Measurements from ENCODE around the gene PINLYP. TPM values are rescaled to one million over a fixed set of nuclear protein-coding genes. Genes with fewer than 3 reads are reported as not detected.

The PINLYP gene
- polyA plus RNA-seq, 1 of the 3 experiments (the other 2 are of a cell fraction), result 5.5 TPM

- no peak overlapping the region for H2AFZ ChIP-seq (ENCODE audit: low read depth)
- H3K9ac ChIP-seq, result no peak overlapping the region
- H4K20me1 ChIP-seq (ENCODE audit: insufficient read depth), result no peaks in the 10 kb centered on the region
- CTCF ChIA-PET, result interaction anchor here (0.6 to 1.1 kb wide), 2 partner anchors 12 to 135 kb away, joined by 3 to 10 read pairs; no protein-coding TSS in a partner anchor
- no peak overlapping the region for H3K4me2 ChIP-seq
- no peak for DNase-seq
- H3K27me3 ChIP-seq (ENCODE audit: insufficient read depth), result no peaks in the 10 kb centered on the region
- H3K4me1 ChIP-seq (ENCODE audit: control insufficient read depth in 1 of 2, insufficient read depth in 2 of 2, low read depth in 1 of 2, low read length in 1 of 2), result peaks cover 0 to 20% of the 10 kb centered on the region in 2 experiments; a peak in 1 of 4 replicates
- peaks cover 3% of the 10 kb centered on the region for H3F3A ChIP-seq (replicated peaks; ENCODE audit: insufficient read depth)
- no peaks in the 10 kb centered on the region for H3K9me2 ChIP-seq
- peaks cover 0 to 7% of the 10 kb centered on the region in 2 experiments for H3K36me3 ChIP-seq (replicated peaks in 1 of 2; ENCODE audit: control insufficient read depth in 1 of 2, insufficient read depth in 2 of 2, low read length in 1 of 2)
- TF ChIP-seq NFIC (IDR thresholded peaks at IDR 0.05; ENCODE audit: borderline replicate concordance) (no peak), RAD21 (IDR thresholded peaks at IDR 0.05; ENCODE audit: low read length) (no peak)
- TF ChIP-seq, protein P1, sequence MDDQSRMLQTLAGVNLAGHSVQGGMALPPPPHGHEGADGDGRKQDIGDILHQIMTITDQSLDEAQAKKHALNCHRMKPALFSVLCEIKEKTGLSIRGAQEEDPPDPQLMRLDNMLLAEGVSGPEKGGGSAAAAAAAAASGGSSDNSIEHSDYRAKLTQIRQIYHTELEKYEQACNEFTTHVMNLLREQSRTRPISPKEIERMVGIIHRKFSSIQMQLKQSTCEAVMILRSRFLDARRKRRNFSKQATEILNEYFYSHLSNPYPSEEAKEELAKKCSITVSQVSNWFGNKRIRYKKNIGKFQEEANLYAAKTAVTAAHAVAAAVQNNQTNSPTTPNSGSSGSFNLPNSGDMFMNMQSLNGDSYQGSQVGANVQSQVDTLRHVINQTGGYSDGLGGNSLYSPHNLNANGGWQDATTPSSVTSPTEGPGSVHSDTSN (IDR thresholded peaks at IDR 0.05), result no peak
- TF ChIP-seq, protein P2, sequence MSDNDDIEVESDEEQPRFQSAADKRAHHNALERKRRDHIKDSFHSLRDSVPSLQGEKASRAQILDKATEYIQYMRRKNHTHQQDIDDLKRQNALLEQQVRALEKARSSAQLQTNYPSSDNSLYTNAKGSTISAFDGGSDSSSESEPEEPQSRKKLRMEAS (IDR thresholded peaks at IDR 0.05; ENCODE audit: low read depth), result no peak
- TF ChIP-seq, protein P3, sequence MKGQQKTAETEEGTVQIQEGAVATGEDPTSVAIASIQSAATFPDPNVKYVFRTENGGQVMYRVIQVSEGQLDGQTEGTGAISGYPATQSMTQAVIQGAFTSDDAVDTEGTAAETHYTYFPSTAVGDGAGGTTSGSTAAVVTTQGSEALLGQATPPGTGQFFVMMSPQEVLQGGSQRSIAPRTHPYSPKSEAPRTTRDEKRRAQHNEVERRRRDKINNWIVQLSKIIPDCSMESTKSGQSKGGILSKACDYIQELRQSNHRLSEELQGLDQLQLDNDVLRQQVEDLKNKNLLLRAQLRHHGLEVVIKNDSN (IDR thresholded peaks at IDR 0.05; ENCODE audit: borderline replicate concordance, low read depth), result no peak
- no peak overlapping the region for H3K27ac ChIP-seq (ENCODE audit: low read depth in 2 of 2, low read length in 1 of 2)
- POLR2A ChIA-PET, result no interaction called here
- no peak overlapping the region for H3K4me3 ChIP-seq (ENCODE audit: low read depth in 2 of 2, low read length in 1 of 2)
- H3K79me2 ChIP-seq (ENCODE audit: insufficient read depth), result 0 out of 2 replicates have a peak, but pooled peaks cover 6% of the 10 kb centered on the region
- WGBS (ENCODE audit: low lambda C conversion rate), result 81% methylated on average over 2 of the region's 2 CpGs
- H3K9me3 ChIP-seq, result no peaks in the 10 kb centered on the region
Measured at GRCh38 chr19:43582495-43582894, 6.9 kb downstream of the PINLYP start.

DNA sequence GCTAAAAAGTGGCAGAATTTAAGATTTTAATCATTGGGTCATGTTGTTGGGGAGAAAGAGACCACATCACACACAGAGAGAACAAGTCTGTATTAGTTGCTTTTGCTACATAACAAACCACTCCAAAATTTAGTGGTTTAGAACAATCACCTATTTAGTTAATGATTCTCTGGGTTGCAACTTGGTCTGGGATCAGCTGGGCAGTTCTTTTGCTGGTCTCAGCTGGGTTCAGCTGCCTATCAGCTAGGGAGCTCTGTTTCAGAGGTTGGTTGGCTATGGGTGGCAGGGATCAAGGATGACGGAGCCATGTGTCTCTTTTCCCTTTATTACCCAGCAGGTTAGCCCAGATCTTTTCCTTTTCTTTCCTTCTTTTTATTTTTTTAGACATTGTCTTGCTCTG is 8.9 kb downstream of the PINLYP start:
- 90% methylated on average over 1 of the region's 1 CpG for WGBS (ENCODE audit: low lambda C conversion rate)
- ChIA-PET POLR2A (interaction anchor here (1.4 kb wide), 1 partner anchor 11 kb away, joined by 4 read pairs; the partner anchor contains the start of gene IRGQ), CTCF (interaction anchor here (0.9 to 4.3 kb wide), 3 partner anchors 10 to 30 kb away, joined by 3 to 25 read pairs (median 5); partner anchors contain the start of gene XRCC1)
- H3K4me3 ChIP-seq (ENCODE audit: low read depth in 2 of 2, low read length in 1 of 2), result no peak overlapping the region
- peaks cover 10% of the 10 kb centered on the region; the same call in 1 of the 2 replicates for H3K79me2 ChIP-seq (ENCODE audit: insufficient read depth)
- TF ChIP-seq YY1 (IDR thresholded peaks at IDR 0.05; ENCODE audit: low read depth), result no peak
- no peak for TF ChIP-seq POLR2AphosphoS5 (IDR thresholded peaks at IDR 0.05; ENCODE audit: low read depth, low read length)
- TF ChIP-seq, protein P4, sequence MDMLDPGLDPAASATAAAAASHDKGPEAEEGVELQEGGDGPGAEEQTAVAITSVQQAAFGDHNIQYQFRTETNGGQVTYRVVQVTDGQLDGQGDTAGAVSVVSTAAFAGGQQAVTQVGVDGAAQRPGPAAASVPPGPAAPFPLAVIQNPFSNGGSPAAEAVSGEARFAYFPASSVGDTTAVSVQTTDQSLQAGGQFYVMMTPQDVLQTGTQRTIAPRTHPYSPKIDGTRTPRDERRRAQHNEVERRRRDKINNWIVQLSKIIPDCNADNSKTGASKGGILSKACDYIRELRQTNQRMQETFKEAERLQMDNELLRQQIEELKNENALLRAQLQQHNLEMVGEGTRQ (IDR thresholded peaks at IDR 0.05; ENCODE audit: borderline replicate concordance, low read depth, low read length), result no peak
- TF ChIP-seq EZH2phosphoT487 (IDR thresholded peaks at IDR 0.05; ENCODE audit: borderline replicate concordance, low read depth), result no peak
- TF ChIP-seq RAD21 (IDR thresholded peaks at IDR 0.05; ENCODE audit: low read length), result no peak
- no peak for TF ChIP-seq FOXM1 (IDR thresholded peaks at IDR 0.05; ENCODE audit: low read depth)
- TF ChIP-seq JUND (IDR thresholded peaks at IDR 0.05), result no peak
- TF ChIP-seq, protein P5, sequence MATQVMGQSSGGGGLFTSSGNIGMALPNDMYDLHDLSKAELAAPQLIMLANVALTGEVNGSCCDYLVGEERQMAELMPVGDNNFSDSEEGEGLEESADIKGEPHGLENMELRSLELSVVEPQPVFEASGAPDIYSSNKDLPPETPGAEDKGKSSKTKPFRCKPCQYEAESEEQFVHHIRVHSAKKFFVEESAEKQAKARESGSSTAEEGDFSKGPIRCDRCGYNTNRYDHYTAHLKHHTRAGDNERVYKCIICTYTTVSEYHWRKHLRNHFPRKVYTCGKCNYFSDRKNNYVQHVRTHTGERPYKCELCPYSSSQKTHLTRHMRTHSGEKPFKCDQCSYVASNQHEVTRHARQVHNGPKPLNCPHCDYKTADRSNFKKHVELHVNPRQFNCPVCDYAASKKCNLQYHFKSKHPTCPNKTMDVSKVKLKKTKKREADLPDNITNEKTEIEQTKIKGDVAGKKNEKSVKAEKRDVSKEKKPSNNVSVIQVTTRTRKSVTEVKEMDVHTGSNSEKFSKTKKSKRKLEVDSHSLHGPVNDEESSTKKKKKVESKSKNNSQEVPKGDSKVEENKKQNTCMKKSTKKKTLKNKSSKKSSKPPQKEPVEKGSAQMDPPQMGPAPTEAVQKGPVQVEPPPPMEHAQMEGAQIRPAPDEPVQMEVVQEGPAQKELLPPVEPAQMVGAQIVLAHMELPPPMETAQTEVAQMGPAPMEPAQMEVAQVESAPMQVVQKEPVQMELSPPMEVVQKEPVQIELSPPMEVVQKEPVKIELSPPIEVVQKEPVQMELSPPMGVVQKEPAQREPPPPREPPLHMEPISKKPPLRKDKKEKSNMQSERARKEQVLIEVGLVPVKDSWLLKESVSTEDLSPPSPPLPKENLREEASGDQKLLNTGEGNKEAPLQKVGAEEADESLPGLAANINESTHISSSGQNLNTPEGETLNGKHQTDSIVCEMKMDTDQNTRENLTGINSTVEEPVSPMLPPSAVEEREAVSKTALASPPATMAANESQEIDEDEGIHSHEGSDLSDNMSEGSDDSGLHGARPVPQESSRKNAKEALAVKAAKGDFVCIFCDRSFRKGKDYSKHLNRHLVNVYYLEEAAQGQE (IDR thresholded peaks at IDR 0.05; ENCODE audit: low read depth, low read length), result no peak
- TF ChIP-seq RCOR1 (IDR thresholded peaks at IDR 0.05; ENCODE audit: low read length), result no peak
- TF ChIP-seq FOSL2 (IDR thresholded peaks at IDR 0.05; ENCODE audit: borderline replicate concordance, low read depth), result no peak
- H3K27ac ChIP-seq (ENCODE audit: low read depth in 2 of 2, low read length in 1 of 2), result no peak overlapping the region
- H4K20me1 ChIP-seq (ENCODE audit: insufficient read depth), result no peaks in the 10 kb centered on the region
- no peak overlapping the region for H2AFZ ChIP-seq (ENCODE audit: low read depth)
- peaks cover 0 to 20% of the 10 kb centered on the region in 2 experiments; a peak in 1 of 4 replicates for H3K4me1 ChIP-seq (ENCODE audit: control insufficient read depth in 1 of 2, insufficient read depth in 2 of 2, low read depth in 1 of 2, low read length in 1 of 2)
- no peak overlapping the region for H3K9ac ChIP-seq
- H3K36me3 ChIP-seq (replicated peaks in 1 of 2; ENCODE audit: control insufficient read depth in 1 of 2, insufficient read depth in 2 of 2, low read length in 1 of 2), result peaks cover 3 to 7% of the 10 kb centered on the region in 2 experiments
- H3F3A ChIP-seq (replicated peaks; ENCODE audit: insufficient read depth), result peaks cover 3% of the 10 kb centered on the region
- H3K9me2 ChIP-seq, result no peaks in the 10 kb centered on the region
- H3K27me3 ChIP-seq (ENCODE audit: insufficient read depth), result no peaks in the 10 kb centered on the region
- no peaks in the 10 kb centered on the region for H3K9me3 ChIP-seq
- no peak overlapping the region for H3K4me2 ChIP-seq
- DNase-seq, result no peak
